Lower leg skin (tissue), 4 donors: Measurements from ENCODE around the gene AMOTL2. TPM values are rescaled to one million over a fixed set of nuclear protein-coding genes. Genes with fewer than 3 reads are reported as not detected.
A peak's percentile ranks its signal among the peaks of the same experiment; 100 is the strongest.

Source experiments
- DNase-seq, 2 donors: peaks; one replicate each; pipeline ENCODE4 v3.0.0-alpha.2; 2019; ENCODE audit warnings: low spot score in 2 of 2
- H3K4me3 ChIP-seq: fragments of 200-600 bp; sonication (generic); 2 replicates; pipeline ENCODE4 v1.5.1; 2017; ENCODE audit warnings: mild to moderate bottlenecking, low read depth; ENCODE audit not compliant: poor library complexity, severe bottlenecking
- CTCF ChIP-seq, 3 donors: fragments of 450-650 bp; IDR thresholded peaks; one replicate each; pipeline ENCODE4 v1.5.1; 2016; ENCODE audit warnings: antibody characterized with exemption in 3 of 3, mild to moderate bottlenecking in 3 of 3, moderate library complexity in 2 of 3
- POLR2A ChIP-seq, 2 donors: fragments of 450-650 bp; IDR thresholded peaks; one replicate each; pipeline ENCODE4 v1.6.1; 2016 to 2017; ENCODE audit warnings: antibody characterized with exemption in 2 of 2, mild to moderate bottlenecking in 1 of 2, moderate library complexity in 1 of 2
- WGBS, 2 donors: methylation state at CpG; one replicate each; pipeline ENCODE4 v1.1.5; 2018; 5-methylcytosine and 5-hydroxymethylcytosine counted together
- intact Hi-C: fragments of 100-400 bp; cut with DNase I; formaldehyde crosslinking; loops from one replicate; pipeline ENCODE4 v1.15.0; 2023; ENCODE audit warnings: low total_unique reads
- total RNA-seq, 4 donors: library from RNA; depleted of rRNA; stranded (reverse); fragments of >200 nt; gene quantifications; one replicate each; pipeline ENCODE4 v1.1.0, GENCODE V29; 2016

The AMOTL2 gene
- total RNA-seq, 4 donors from 2014 or later = 97.1 to 151 (median 120) TPM

GRCh38 chr3:134364061-134364935 lies 9.9 kb downstream of the AMOTL2 start:
- TF ChIP-seq CTCF (IDR thresholded peaks at IDR 0.05) (no peak), POLR2A (IDR thresholded peaks at IDR 0.05) (no peak)
- intact Hi-C loops = loop anchor here (5.0 kb wide), 1 partner anchor 52 kb away; no protein-coding TSS in a partner anchor
- DNase-seq = peak; percentile 93 to 98
- 1 to 2% methylated on average over 17 to 32 of the region's 37 CpGs for WGBS, 2 donors
- no peak overlapping the region for H3K4me3 ChIP-seq

GRCh38 chr3:134363381-134363755 lies 10.9 kb downstream of the AMOTL2 start:
- H3K4me3 ChIP-seq = no peak overlapping the region
- WGBS, 2 donors = 48 to 61% methylated on average over 3 of the region's 3 CpGs
- intact Hi-C loops = loop anchor here (5.0 kb wide), 1 partner anchor 51 kb away; no protein-coding TSS in a partner anchor
- peak in 1 of 2 donors; percentile 71 for DNase-seq
- TF ChIP-seq POLR2A (IDR thresholded peaks at IDR 0.05) (no peak), CTCF (IDR thresholded peaks at IDR 0.05) (no peak)

GRCh38 chr3:134362670-134363380 lies 11.4 kb downstream of the AMOTL2 start:
- TF ChIP-seq CTCF (IDR thresholded peaks at IDR 0.05) (no peak), POLR2A (IDR thresholded peaks at IDR 0.05) (no peak)
- 73 to 76% methylated on average over 6 of the region's 6 CpGs for WGBS, 2 donors
- intact Hi-C loops = loop anchor here (5.0 kb wide), 1 partner anchor 51 kb away; no protein-coding TSS in a partner anchor
- no peak overlapping the region for H3K4me3 ChIP-seq
- peak in 1 of 2 donors; percentile 75 for DNase-seq

GRCh38 chr3:134362221-134362620 lies 12.0 kb downstream of the AMOTL2 start:
- no peak for TF ChIP-seq POLR2A (IDR thresholded peaks at IDR 0.05)
- TF ChIP-seq CTCF (IDR thresholded peaks at IDR 0.05) = no peak
- intact Hi-C loops = loop anchor here (5.0 kb wide), 1 partner anchor 50 kb away; no protein-coding TSS in a partner anchor
- DNase-seq = peak in 1 of 2 donors; percentile 80
- WGBS, 2 donors = 79 to 91% methylated on average over 6 of the region's 6 CpGs
- no peak overlapping the region for H3K4me3 ChIP-seq

- no peak for TF ChIP-seq CTCF (IDR thresholded peaks at IDR 0.05)
- TF ChIP-seq POLR2A (IDR thresholded peaks at IDR 0.05) = no peak
- WGBS, 2 donors = 91 to 92% methylated on average over 16 to 33 of the region's 33 CpGs
- H3K4me3 ChIP-seq = no peak overlapping the region
- peak in 1 of 2 donors; percentile 79 for DNase-seq
- intact Hi-C loops = loop anchor here (5.0 kb wide), 1 partner anchor 49 kb away; no protein-coding TSS in a partner anchor
Measured at GRCh38 chr3:134361162-134361835, 12.9 kb downstream of the AMOTL2 start.
